ENCODE data around the gene PMVK. TPM values are rescaled to one million over a fixed set of nuclear protein-coding genes. Genes with fewer than 3 reads are reported as not detected.
A peak's percentile ranks its signal among the peaks of the same experiment; 100 is the strongest.

The PMVK gene
- total and polyA plus RNA-seq, 10 of the 15 experiments (the other 5 are each of a cell fraction or from before 2014, with no cell fraction given) = 6.0 to 121 (median 49.4) TPM

- TF ChIP-seq RB1 (IDR thresholded peaks at IDR 0.05; ENCODE audit: borderline replicate concordance) (no peak), PKNOX1 (IDR thresholded peaks at IDR 0.05) (no peak), USF2 (IDR thresholded peaks at IDR 0.05; ENCODE audit: borderline replicate concordance, low read depth, low read length) (no peak), ZNF384 (IDR thresholded peaks at IDR 0.05; ENCODE audit: borderline replicate concordance, low read depth, low read length) (no peak), KAT2A (conservative IDR thresholded peaks at IDR 0.05; ENCODE audit: control insufficient read depth, low read depth, low read length) (no peak), PAX5 (IDR thresholded peaks at IDR 0.05; ENCODE audit: borderline replicate concordance, low read depth, low read length) (0 out of 2 replicates have a peak, but pooled peaks have one; percentile 31), ZBTB40 (IDR thresholded peaks at IDR 0.05; ENCODE audit: borderline replicate concordance) (no peak; the same call in 1 of the 2 replicates), IKZF1 (conservative IDR thresholded peaks at IDR 0.05) (peak; percentile 56; the same call in 1 of the 2 replicates), RAD51 (IDR thresholded peaks at IDR 0.05) (no peak), PRDM15 (CRISPR knock-in tag; IDR thresholded peaks at IDR 0.05) (no peak), POU2F2 (IDR thresholded peaks at IDR 0.05; ENCODE audit: borderline replicate concordance, low read depth, low read length) (no peak), EED (IDR thresholded peaks at IDR 0.05; ENCODE audit: low read depth) (no peak; the same call in 1 of the 2 replicates), KDM1A (IDR thresholded peaks at IDR 0.05; ENCODE audit: borderline replicate concordance) (no peak), ZBTB11 (CRISPR knock-in tag; IDR thresholded peaks at IDR 0.05) (no peak)
Observed at GRCh38 chr1:154955039-154955717, 18.7 kb upstream of the PMVK start (continued).
